Measurements from ENCODE around the gene PSTPIP1.

- no peak for TF ChIP-seq SIN3A (IDR thresholded peaks at IDR 0.05; ENCODE audit: borderline replicate concordance, insufficient read depth, low read length)
- TF ChIP-seq REST (IDR thresholded peaks at IDR 0.05; ENCODE audit: insufficient read depth in 1 of 2, low read depth in 2 of 2, low read length in 2 of 2) = no peak
These were observed 925 bp upstream of the PSTPIP1 start for GRCh38 chr15:76994001-76994400.
